SK-N-SH treated with all-trans-retinoic acid at 6 μM for 48 hours (cell line): ENCODE data around the gene MYO15B.

Experiments
- ARNTL ChIP-seq: fragments of 450-650 bp; formaldehyde crosslinking; IDR thresholded peaks from 2 replicates; pipeline ENCODE4 v1.5.0; 2020; ENCODE audit warnings: low read depth, mild to moderate bottlenecking, moderate library complexity, borderline replicate concordance
- BACH2 ChIP-seq: fragments of 250-450 bp; sonication (Bioruptor Pico); IDR thresholded peaks from 2 replicates; pipeline ENCODE4 v1.9.0; 2021; ENCODE audit warnings: mild to moderate bottlenecking, borderline replicate concordance
- CSRNP3 ChIP-seq: fragments of 250-450 bp; sonication (Bioruptor Pico); IDR thresholded peaks from 2 replicates; pipeline ENCODE4 v1.5.1; 2021; ENCODE audit warnings: mild to moderate bottlenecking, moderate library complexity
- ISL1 ChIP-seq: fragments of 250-450 bp; sonication (Bioruptor Pico); IDR thresholded peaks from 2 replicates; pipeline ENCODE4 v2.1.2; 2022; ENCODE audit warnings: mild to moderate bottlenecking, moderate library complexity
- PATZ1 ChIP-seq: fragments of 250-450 bp; sonication (Bioruptor Pico); IDR thresholded peaks from 2 replicates; pipeline ENCODE4 v1.8.0; 2020; ENCODE audit warnings: mild to moderate bottlenecking, moderate library complexity, borderline replicate concordance
- RARB ChIP-seq: fragments of 250-450 bp; sonication (Bioruptor Pico); IDR thresholded peaks from 2 replicates; pipeline ENCODE4 v1.8.0; 2021; ENCODE audit warnings: mild to moderate bottlenecking, moderate library complexity

GRCh38 chr17:75623386-75623785 is 35.8 kb downstream of the MYO15B start:
- TF ChIP-seq RARB (CRISPR knock-in tag) (no peak), ISL1 (no peak), CSRNP3 (CRISPR knock-in tag) (no peak), BACH2 (CRISPR knock-in tag) (no peak), PATZ1 (CRISPR knock-in tag) (no peak), ARNTL (CRISPR knock-in tag) (no peak)
